Esophagus squamous epithelium (tissue), 5 donors: ENCODE data around the gene CNBP. TPM values are rescaled to one million over a fixed set of nuclear protein-coding genes. Genes with fewer than 3 reads are reported as not detected.
"Not testable (repeated sequence)": the region's sequence is repeated elsewhere in the genome, so short reads cannot be mapped to it uniquely, and the experiment has no call there.

ENCODE experiments used
- DNase-seq: peaks from one replicate; lab custom pipeline; 2025; lab: John Stamatoyannopoulos, UW
- H3K27ac ChIP-seq, 4 donors: fragments of 200-600 bp; sonication (generic); one replicate each; pipeline ENCODE4 v1.5.1; 2016 to 2019; ENCODE audit warnings: mild to moderate bottlenecking in 1 of 4
- H3K27me3 ChIP-seq, 4 donors: fragments of 200-600 bp; sonication (generic); 1 replicate in 3 of 4; 2 replicates in 1 of 4; pipeline versions ENCODE4 v1.5.1 to v1.6.0; 2017 to 2021; ENCODE audit warnings: antibody characterized with exemption in 1 of 4
- H3K36me3 ChIP-seq, 3 donors: fragments of 200-600 bp; sonication (generic); one replicate each; pipeline ENCODE4 v1.5.1; 2016 to 2019
- H3K4me1 ChIP-seq, 3 donors: fragments of 200-600 bp; sonication (generic); one replicate each; pipeline ENCODE4 v1.5.1; 2017 to 2019
- H3K4me3 ChIP-seq, 4 donors: fragments of 200-600 bp; sonication (generic); 1 replicate in 3 of 4; 2 replicates in 1 of 4; pipeline ENCODE4 v1.5.1; 2016 to 2019; ENCODE audit warnings: mild to moderate bottlenecking in 2 of 4, moderate library complexity in 1 of 4
- H3K9me3 ChIP-seq, 3 donors: fragments of 200-600 bp; sonication (generic); one replicate each; pipeline ENCODE4 v1.5.1; 2016 to 2019
- CTCF ChIP-seq, 6 experiments: fragments of 450-650 bp in 4 of 6; fragments of 200-600 bp in 2 of 6; sonication (generic) in 2 of 6; IDR thresholded peaks; one replicate each; pipeline ENCODE4 v1.5.1; 2016 to 2019; ENCODE audit warnings: antibody characterized with exemption in 6 of 6, mild to moderate bottlenecking in 4 of 6, moderate library complexity in 4 of 6
- POLR2A ChIP-seq, 4 donors: fragments of 450-650 bp; IDR thresholded peaks; one replicate each; pipeline ENCODE4 v1.6.1; 2017; ENCODE audit warnings: antibody characterized with exemption in 4 of 4, mild to moderate bottlenecking in 4 of 4, moderate library complexity in 3 of 4
- WGBS, 2 donors: methylation state at CpG; one replicate each; pipeline ENCODE4 v1.1.5; 2018; 5-methylcytosine and 5-hydroxymethylcytosine counted together
- intact Hi-C: fragments of 100-400 bp; cut with DNase I; formaldehyde crosslinking; loops from one replicate; pipeline ENCODE4 v1.15.0; 2022
- total RNA-seq, 4 donors: library from RNA; depleted of rRNA; stranded (reverse); fragments of >200 nt; gene quantifications; one replicate each; pipeline ENCODE4 v1.1.0, GENCODE V29; 2016
- donor health status: DM: yes; HTN: yes; CAD: no.

CNBP gene
- total RNA-seq, 4 donors from 2014 or later, result 209 to 435 (median 293) TPM

- TF ChIP-seq CTCF (IDR thresholded peaks at IDR 0.05), result no peak
- no peak overlapping the region for H3K27ac ChIP-seq
- peaks cover 0 to 89% (median 17%) of the 10 kb centered on the region in 3 donors for H3K36me3 ChIP-seq
These were observed 38.9 kb downstream of the CNBP start for GRCh38 chr3:129144786-129145185.

GRCh38 chr3:129141011-129141410, 42.7 kb downstream of the CNBP start:
- H3K9me3 ChIP-seq, H3K4me3 ChIP-seq, intact Hi-C loops, H3K27me3 ChIP-seq, H3K27ac ChIP-seq, DNase-seq, H3K4me1 ChIP-seq: not testable (repeated sequence)
- H3K36me3 ChIP-seq, result peaks cover 0 to 97% (median 24%) of the 10 kb centered on the region in 3 donors
- WGBS, 2 donors, result 94 to 95% methylated on average over 5 of the region's 5 CpGs

More at GRCh38 chr3:129144786-129145185, 38.9 kb downstream of the CNBP start:
- Histone ChIP-seq H3K4me1 (no peaks in the 10 kb centered on the region), H3K9me3 (no peaks in the 10 kb centered on the region), H3K27me3 (no peaks in the 10 kb centered on the region), H3K4me3 (no peak overlapping the region)
- intact Hi-C loops, result no loop called here
- DNase-seq, result no peak

- DNase-seq, result no peak
- Histone ChIP-seq H3K27me3 (no peaks in the 10 kb centered on the region), H3K4me1 (no peaks in the 10 kb centered on the region), H3K27ac (no peak overlapping the region), H3K36me3 (peaks cover 2 to 98% (median 18%) of the 10 kb centered on the region in 3 donors), H3K4me3 (no peak overlapping the region), H3K9me3 (no peaks in the 10 kb centered on the region)
- TF ChIP-seq CTCF (IDR thresholded peaks at IDR 0.05) (no peak), POLR2A (IDR thresholded peaks at IDR 0.05) (no peak)
- intact Hi-C loops, result no loop called here
- 27 to 56% methylated on average over 1 of the region's 1 CpG for whole genome bisulfite sequencing, 2 donors
These were observed 43.8 kb downstream of the CNBP start for GRCh38 chr3:129139911-129140310.

GRCh38 chr3:129136275-129136674, 47.4 kb downstream of the CNBP start:
- H3K27ac ChIP-seq, H3K27me3 ChIP-seq, DNase-seq, H3K4me3 ChIP-seq, H3K9me3 ChIP-seq, intact Hi-C loops, H3K4me1 ChIP-seq: not testable (repeated sequence)
- 69 to 77% methylated on average over 10 of the region's 10 CpGs for WGBS, 2 donors
- peaks cover 27 to 100% (median 42%) of the 10 kb centered on the region in 3 donors for H3K36me3 ChIP-seq

- intact Hi-C loops, result no loop called here
- H3K4me3 ChIP-seq, result no peak overlapping the region
- no peaks in the 10 kb centered on the region for H3K4me1 ChIP-seq
- no peaks in the 10 kb centered on the region for H3K27me3 ChIP-seq
- DNase-seq, result no peak
- peaks cover 40 to 100% (median 57%) of the 10 kb centered on the region in 3 donors for H3K36me3 ChIP-seq
- H3K9me3 ChIP-seq, result no peaks in the 10 kb centered on the region
- no peak overlapping the region for H3K27ac ChIP-seq
- WGBS, 2 donors, result 81 to 88% methylated on average over 4 to 5 of the region's 5 CpGs
- TF ChIP-seq CTCF (IDR thresholded peaks at IDR 0.05) (no peak), POLR2A (IDR thresholded peaks at IDR 0.05) (no peak)
These were observed 51.4 kb downstream of the CNBP start for GRCh38 chr3:129132097-129132866.

GRCh38 chr3:129131465-129132088, 52.1 kb downstream of the CNBP start:
- H3K27me3 ChIP-seq, result no peaks in the 10 kb centered on the region
- no peak for TF ChIP-seq CTCF (IDR thresholded peaks at IDR 0.05)
- no peak for TF ChIP-seq POLR2A (IDR thresholded peaks at IDR 0.05)
- peaks cover 40 to 100% (median 56%) of the 10 kb centered on the region in 3 donors for H3K36me3 ChIP-seq
- no peaks in the 10 kb centered on the region for H3K4me1 ChIP-seq
- no peak overlapping the region for H3K27ac ChIP-seq
- no peak overlapping the region for H3K4me3 ChIP-seq
- intact Hi-C loops, result no loop called here
- H3K9me3 ChIP-seq, result no peaks in the 10 kb centered on the region
- WGBS, 2 donors, result 65 to 77% methylated on average over 2 of the region's 2 CpGs
- no peak for DNase-seq
